ENCODE measurements around the gene LRRC42.

LRRC42 gene

DNA sequence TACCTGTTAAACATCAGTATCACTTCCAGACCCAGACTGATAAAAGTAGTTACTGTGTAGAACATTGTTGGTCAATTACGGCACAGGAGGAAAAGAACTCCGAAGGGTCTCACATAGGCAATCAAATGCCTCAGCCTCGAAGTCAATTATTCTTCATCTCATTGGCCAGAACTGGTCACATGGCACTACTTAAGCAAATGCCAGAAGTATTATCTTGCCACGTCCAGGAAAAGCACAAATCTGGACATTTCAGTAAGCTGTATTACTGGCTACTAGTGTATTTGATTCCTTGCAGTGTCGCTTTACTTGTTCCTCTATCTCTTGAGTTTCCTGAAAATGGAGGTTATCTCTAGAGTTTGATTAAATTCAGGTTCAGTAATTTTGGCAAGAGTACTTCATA is 27.8 kb upstream of the LRRC42 start:
- H3K4me1 ChIP-seq (ENCODE audit: control insufficient read depth, low read depth, low read length), result peaks cover 16% of the 10 kb centered on the region
- no peak overlapping the region for H3K27ac ChIP-seq (ENCODE audit: low read length)
- H3K9me3 ChIP-seq (ENCODE audit: control insufficient read depth, low read depth, low read length), result no peaks in the 10 kb centered on the region
- H3K36me3 ChIP-seq (ENCODE audit: control insufficient read depth, low read depth, low read length), result no peaks in the 10 kb centered on the region
- no peak overlapping the region for H3K4me3 ChIP-seq (ENCODE audit: low read length)
- no peak overlapping the region for H3K9ac ChIP-seq (ENCODE audit: low read length)
- no peaks in the 10 kb centered on the region for H3K27me3 ChIP-seq (ENCODE audit: control insufficient read depth, insufficient read depth, low read length)

DNA sequence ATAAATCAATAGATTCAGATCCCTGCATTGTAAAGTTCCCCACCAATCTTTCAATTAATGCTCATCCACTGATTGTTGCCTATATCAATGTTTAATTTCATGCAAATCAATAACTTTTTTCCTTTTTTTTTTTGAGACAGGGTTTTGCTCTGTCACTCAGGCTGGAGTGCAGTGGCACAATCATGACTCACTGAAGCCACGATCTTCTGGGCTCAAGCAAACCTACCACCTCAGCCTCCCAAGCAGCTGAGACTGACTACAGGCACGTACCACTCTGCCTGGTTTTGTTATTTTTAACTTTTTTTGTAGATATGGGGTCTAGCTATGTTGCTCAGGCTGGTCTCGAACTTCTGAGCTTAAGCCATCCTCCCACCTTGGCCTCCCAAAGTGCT is 26.5 kb upstream of the LRRC42 start:
- no peaks in the 10 kb centered on the region for H3K9me3 ChIP-seq (ENCODE audit: control insufficient read depth, low read depth, low read length)
- H3K36me3 ChIP-seq (ENCODE audit: control insufficient read depth, low read depth, low read length), result no peaks in the 10 kb centered on the region
- no peak overlapping the region for H3K27ac ChIP-seq (ENCODE audit: low read length)

DNA sequence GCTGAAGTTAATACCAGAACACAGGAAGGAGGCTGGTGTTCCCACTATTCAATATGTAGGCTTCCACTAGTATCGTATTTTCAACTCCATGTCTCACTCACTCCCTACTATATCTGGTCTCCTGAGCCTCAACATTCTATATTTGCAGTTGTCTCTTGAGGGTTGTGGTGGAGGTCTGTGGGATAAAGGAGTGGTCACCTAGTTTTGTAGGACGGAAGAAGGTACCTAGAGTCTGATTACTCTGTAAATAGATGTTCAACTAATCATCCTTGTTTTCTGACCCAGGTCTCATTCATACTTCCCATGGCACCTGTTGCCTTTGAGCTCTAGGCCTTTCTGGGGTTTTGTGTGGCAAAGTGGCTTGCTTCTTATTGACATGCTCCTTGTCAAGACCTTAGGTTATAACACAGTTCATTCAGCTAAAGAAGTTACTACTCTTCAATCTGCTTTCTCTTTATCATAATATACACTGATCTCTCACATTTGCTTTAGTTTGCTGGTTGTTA is 18.7 kb upstream of the LRRC42 start:
- H3K27me3 ChIP-seq (ENCODE audit: control insufficient read depth, insufficient read depth, low read length), result no peaks in the 10 kb centered on the region
- H3K36me3 ChIP-seq (ENCODE audit: control insufficient read depth, low read depth, low read length), result peaks cover 4% of the 10 kb centered on the region
- no peaks in the 10 kb centered on the region for H3K4me1 ChIP-seq (ENCODE audit: control insufficient read depth, low read depth, low read length)
- H3K4me3 ChIP-seq (ENCODE audit: low read length), result no peak overlapping the region
- H3K9me3 ChIP-seq (ENCODE audit: control insufficient read depth, low read depth, low read length), result no peaks in the 10 kb centered on the region
- H3K27ac ChIP-seq (ENCODE audit: low read length), result no peak overlapping the region
- H3K9ac ChIP-seq (ENCODE audit: low read length), result no peak overlapping the region

More for the DNA sequence above, 26.5 kb upstream of the LRRC42 start:
- Histone ChIP-seq H3K4me3 (ENCODE audit: low read length) (no peak overlapping the region), H3K9ac (ENCODE audit: low read length) (no peak overlapping the region), H3K27me3 (ENCODE audit: control insufficient read depth, insufficient read depth, low read length) (no peaks in the 10 kb centered on the region), H3K4me1 (ENCODE audit: control insufficient read depth, low read depth, low read length) (peaks cover 4% of the 10 kb centered on the region)

DNA sequence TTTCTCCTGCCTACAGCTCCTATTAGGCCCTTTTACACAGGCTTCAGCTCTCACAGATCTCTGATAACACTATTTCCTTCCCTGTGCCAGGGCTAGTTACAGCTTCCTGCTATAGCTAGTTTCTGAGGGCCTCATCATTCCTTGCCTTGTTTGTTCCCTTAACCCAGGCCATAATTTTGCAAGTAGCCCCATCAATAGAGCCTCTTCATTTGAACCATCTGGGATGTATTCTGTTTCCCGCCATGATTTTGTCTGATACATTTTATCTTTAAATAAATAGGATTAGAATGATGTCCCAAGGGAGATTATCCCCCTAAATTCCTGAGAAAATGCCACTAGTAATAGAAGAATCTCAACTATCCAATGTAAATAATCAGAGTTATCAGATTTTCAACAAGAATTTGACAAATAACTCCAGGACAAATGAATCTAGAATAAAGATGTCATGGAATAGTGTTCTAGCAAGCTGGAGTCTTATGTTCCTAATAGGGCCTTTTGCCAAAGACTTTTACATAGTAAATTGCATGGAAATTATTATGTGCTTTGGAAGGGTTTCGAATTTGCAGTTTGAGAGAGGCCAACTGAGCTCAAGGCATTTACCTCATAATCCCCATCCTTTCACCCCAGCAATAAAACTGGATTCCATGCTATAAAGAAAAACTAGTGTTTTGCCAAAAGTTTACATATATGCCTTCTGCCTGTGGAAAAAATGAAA is 16.7 kb upstream of the LRRC42 start:
- Histone ChIP-seq H3K27ac (ENCODE audit: low read length) (no peak overlapping the region), H3K36me3 (ENCODE audit: control insufficient read depth, low read depth, low read length) (peaks cover 4% of the 10 kb centered on the region), H3K9ac (ENCODE audit: low read length) (no peak overlapping the region), H3K9me3 (ENCODE audit: control insufficient read depth, low read depth, low read length) (peaks cover 3% of the 10 kb centered on the region), H3K27me3 (ENCODE audit: control insufficient read depth, insufficient read depth, low read length) (no peaks in the 10 kb centered on the region), H3K4me1 (ENCODE audit: control insufficient read depth, low read depth, low read length) (no peaks in the 10 kb centered on the region), H3K4me3 (ENCODE audit: low read length) (no peak overlapping the region)

DNA sequence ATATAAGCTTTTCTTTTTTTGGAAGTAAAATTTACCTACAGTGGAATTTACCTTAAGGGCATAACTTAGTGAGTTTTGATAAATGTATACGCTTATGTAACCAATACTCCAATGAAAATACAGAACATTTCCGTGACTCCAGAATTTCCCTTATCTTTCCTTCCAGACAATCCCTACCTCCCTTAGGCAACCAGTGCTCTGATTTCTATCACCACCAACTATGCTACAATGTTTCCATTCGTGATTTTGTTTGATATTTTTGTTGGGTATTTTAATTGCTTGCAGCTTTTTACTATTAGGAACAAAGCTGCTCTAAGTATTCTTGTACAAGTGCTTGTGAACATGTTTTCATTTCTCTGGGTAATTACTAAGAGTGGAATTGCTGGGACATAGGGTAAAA is 15.2 kb upstream of the LRRC42 start:
- Histone ChIP-seq H3K27ac (ENCODE audit: low read length) (no peak overlapping the region), H3K9ac (ENCODE audit: low read length) (no peak overlapping the region), H3K27me3 (ENCODE audit: control insufficient read depth, insufficient read depth, low read length) (no peaks in the 10 kb centered on the region), H3K4me1 (ENCODE audit: control insufficient read depth, low read depth, low read length) (no peaks in the 10 kb centered on the region), H3K4me3 (ENCODE audit: low read length) (no peak overlapping the region), H3K36me3 (ENCODE audit: control insufficient read depth, low read depth, low read length) (peaks cover 4% of the 10 kb centered on the region), H3K9me3 (ENCODE audit: control insufficient read depth, low read depth, low read length) (peaks cover 5% of the 10 kb centered on the region)

DNA sequence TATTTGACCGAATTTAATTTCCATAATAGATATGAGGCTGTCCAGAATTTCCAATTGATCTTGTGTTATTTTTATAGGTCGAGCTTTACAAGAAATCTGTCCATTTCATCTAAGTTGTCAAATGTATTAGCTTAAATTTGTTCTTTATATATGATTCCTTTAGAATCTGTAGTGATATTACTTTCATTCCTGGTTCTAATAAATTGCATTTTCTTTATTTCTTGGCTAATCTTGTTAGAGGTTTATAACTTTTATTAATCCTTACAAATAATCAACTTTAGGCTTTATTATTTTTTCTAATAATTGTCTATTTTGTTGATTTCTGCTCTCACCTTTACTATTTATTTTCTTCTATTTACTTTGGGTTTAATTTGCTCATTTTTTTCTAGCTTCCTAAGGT is 14.6 kb upstream of the LRRC42 start:
- Histone ChIP-seq H3K9ac (ENCODE audit: low read length) (no peak overlapping the region), H3K27ac (ENCODE audit: low read length) (no peak overlapping the region), H3K4me3 (ENCODE audit: low read length) (no peak overlapping the region), H3K4me1 (ENCODE audit: control insufficient read depth, low read depth, low read length) (no peaks in the 10 kb centered on the region), H3K9me3 (ENCODE audit: control insufficient read depth, low read depth, low read length) (peaks cover 5% of the 10 kb centered on the region), H3K27me3 (ENCODE audit: control insufficient read depth, insufficient read depth, low read length) (no peaks in the 10 kb centered on the region), H3K36me3 (ENCODE audit: control insufficient read depth, low read depth, low read length) (peaks cover 4% of the 10 kb centered on the region)

DNA sequence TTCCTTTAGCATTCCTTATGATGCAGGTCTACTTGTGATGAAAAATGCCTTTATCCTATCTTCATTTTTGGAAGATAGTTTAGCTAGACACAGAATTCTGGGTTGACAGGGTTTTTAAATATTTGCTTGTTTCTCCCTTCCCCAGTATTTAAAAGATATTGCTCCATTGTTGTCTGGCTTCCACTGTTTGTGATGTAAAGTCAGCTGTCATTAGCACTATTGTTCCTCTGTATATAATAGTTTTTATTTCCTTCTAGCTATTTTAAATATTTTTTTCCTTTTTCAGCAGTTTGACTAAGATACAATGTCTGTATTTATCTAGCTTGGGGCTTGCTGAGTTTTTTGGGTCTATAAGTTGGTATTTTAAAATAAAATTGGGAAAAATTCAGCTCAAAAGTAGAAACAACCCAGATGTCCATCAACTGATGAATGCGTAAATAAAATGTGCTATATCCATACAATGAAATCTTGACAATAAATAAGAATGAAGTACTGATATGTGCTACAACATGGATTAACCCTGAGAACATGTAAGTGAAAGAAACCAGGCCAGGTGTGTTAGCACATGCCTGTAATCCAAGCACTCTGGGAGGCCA is 11.9 kb upstream of the LRRC42 start:
- no peaks in the 10 kb centered on the region for H3K4me1 ChIP-seq (ENCODE audit: control insufficient read depth, low read depth, low read length)
- peaks cover 5% of the 10 kb centered on the region for H3K9me3 ChIP-seq (ENCODE audit: control insufficient read depth, low read depth, low read length)
- H3K9ac ChIP-seq (ENCODE audit: low read length), result no peak overlapping the region
- no peak overlapping the region for H3K27ac ChIP-seq (ENCODE audit: low read length)
- no peaks in the 10 kb centered on the region for H3K36me3 ChIP-seq (ENCODE audit: control insufficient read depth, low read depth, low read length)
- no peaks in the 10 kb centered on the region for H3K27me3 ChIP-seq (ENCODE audit: control insufficient read depth, insufficient read depth, low read length)
- H3K4me3 ChIP-seq (ENCODE audit: low read length), result no peak overlapping the region

DNA sequence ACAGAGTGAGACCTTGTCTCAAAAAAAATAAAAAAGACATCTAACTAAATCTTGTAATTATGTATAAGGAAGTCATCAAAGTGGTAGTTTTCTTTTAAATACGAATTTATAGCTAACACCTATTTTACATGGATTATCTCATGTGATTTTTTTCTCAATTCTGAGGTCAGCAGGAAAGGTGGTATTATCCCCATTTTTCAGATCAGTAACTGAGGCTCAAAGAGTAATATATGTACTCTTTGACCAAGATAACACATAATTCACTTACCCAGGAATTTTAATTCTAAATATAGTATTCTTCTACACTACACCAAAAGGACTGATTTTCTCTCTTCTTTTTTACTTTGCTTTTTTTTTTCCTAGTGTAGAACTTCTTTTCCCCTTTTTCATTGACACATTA is 9.7 kb upstream of the LRRC42 start:
- no peaks in the 10 kb centered on the region for H3K36me3 ChIP-seq (ENCODE audit: control insufficient read depth, low read depth, low read length)

DNA sequence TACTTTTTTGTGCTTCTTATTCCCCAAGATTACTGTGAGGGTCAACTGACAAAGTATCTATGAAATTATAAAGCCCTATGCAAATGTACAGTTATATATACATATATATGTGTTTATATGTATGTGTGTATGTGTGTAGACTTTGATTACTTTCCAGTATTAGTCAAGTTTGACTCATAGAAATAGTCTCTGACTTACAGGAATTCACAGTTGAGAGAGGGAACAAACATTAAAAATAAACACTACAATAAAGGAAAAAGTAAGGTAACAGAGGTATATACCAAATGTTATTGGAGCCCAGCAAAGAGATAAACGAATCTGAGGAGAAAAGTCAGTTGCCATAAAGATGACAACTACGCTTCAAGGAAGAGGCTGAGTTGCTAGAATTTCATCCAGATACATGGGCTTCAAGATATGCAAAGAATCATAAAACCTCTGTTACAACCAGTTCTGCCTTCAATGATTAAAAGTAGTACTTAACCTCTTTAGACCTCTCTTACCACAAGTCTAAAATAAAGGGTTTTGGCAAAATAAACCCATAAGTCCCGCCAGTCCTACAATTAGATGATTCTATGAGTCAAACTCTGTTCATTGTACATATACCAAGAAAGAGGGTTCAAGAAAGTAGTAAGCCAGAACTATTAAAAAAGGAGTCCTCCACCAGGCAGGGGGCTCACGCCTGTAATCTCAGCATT is 7.9 kb upstream of the LRRC42 start:
- H3K36me3 ChIP-seq (ENCODE audit: control insufficient read depth, low read depth, low read length), result no peaks in the 10 kb centered on the region
- H3K9ac ChIP-seq (ENCODE audit: low read length), result no peak overlapping the region
- H3K9me3 ChIP-seq (ENCODE audit: control insufficient read depth, low read depth, low read length), result peaks cover 5% of the 10 kb centered on the region
- H3K4me1 ChIP-seq (ENCODE audit: control insufficient read depth, low read depth, low read length), result peaks cover 7% of the 10 kb centered on the region
- H3K27ac ChIP-seq (ENCODE audit: low read length), result no peak overlapping the region
- H3K4me3 ChIP-seq (ENCODE audit: low read length), result no peak overlapping the region
- H3K27me3 ChIP-seq (ENCODE audit: control insufficient read depth, insufficient read depth, low read length), result no peaks in the 10 kb centered on the region

More for the DNA sequence above, 9.7 kb upstream of the LRRC42 start:
- Histone ChIP-seq H3K9ac (ENCODE audit: low read length) (no peak overlapping the region), H3K4me3 (ENCODE audit: low read length) (no peak overlapping the region), H3K27ac (ENCODE audit: low read length) (no peak overlapping the region), H3K4me1 (ENCODE audit: control insufficient read depth, low read depth, low read length) (no peaks in the 10 kb centered on the region), H3K9me3 (ENCODE audit: control insufficient read depth, low read depth, low read length) (peaks cover 5% of the 10 kb centered on the region), H3K27me3 (ENCODE audit: control insufficient read depth, insufficient read depth, low read length) (no peaks in the 10 kb centered on the region)

DNA sequence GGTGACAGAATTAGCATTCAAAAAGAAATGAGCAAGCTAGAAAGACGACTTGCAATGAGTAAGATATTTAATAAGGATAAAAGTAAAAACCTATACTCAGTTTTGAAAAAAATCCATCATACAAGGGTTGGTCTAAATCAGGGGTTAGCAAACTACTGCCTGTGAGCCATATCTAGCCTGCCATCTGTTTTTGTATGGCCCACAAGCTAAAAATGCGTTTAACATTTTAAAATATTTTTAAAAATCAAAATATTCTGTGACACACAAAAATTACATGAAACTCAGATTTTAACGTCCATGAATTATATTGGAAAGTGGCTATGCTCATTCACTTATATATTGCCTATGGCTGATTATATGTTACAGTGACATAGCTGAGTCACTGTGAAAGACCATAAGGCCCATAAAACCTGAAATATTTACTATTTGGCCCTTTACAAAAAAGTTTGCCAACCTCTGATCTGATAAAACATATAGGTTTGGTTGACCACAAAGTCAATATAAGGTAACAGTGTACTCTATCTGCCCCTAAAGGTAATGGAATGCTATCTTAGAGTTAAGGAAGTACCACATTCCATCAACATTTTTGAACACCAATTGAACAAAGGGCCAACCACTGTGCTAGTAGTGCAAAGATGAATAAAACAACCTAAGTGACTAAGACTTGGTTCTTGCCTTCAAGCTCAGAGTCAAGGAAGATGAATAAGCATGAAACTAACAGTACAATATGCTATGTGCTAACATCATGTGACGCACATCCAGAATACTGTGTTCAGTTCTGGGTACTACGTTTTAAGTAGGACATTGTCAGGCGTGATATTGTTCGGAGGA is 3.8 kb upstream of the LRRC42 start:
- Histone ChIP-seq H3K27ac (ENCODE audit: low read length) (no peak overlapping the region), H3K9ac (ENCODE audit: low read length) (no peak overlapping the region), H3K36me3 (ENCODE audit: control insufficient read depth, low read depth, low read length) (no peaks in the 10 kb centered on the region), H3K9me3 (ENCODE audit: control insufficient read depth, low read depth, low read length) (no peaks in the 10 kb centered on the region), H3K4me1 (ENCODE audit: control insufficient read depth, low read depth, low read length) (peaks cover 12% of the 10 kb centered on the region), H3K4me3 (ENCODE audit: low read length) (no peak overlapping the region), H3K27me3 (ENCODE audit: control insufficient read depth, insufficient read depth, low read length) (no peaks in the 10 kb centered on the region)

DNA sequence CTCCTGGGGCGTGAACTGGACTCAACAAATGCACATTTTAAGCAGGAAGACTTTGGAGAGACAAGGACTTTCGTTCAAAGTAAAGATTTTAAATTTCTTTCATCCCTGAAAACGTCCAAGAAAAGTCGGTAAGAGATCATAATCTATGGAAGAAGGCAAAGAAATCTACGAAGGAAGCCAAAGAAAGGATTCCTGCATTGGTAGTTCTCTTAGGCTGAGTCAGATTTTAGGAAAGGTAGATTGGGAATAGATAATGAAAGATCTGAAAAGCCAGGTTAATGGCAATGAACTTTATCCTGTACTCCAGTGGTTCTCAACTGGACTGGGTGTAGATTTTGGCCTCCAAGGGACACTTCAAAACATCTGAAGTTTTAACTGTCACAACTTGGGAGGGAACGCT is 3.1 kb upstream of the LRRC42 start:
- no peak overlapping the region for H3K27ac ChIP-seq (ENCODE audit: low read length)
- H3K36me3 ChIP-seq (ENCODE audit: control insufficient read depth, low read depth, low read length), result no peaks in the 10 kb centered on the region
- no peak overlapping the region for H3K9ac ChIP-seq (ENCODE audit: low read length)
- no peaks in the 10 kb centered on the region for H3K9me3 ChIP-seq (ENCODE audit: control insufficient read depth, low read depth, low read length)
- H3K27me3 ChIP-seq (ENCODE audit: control insufficient read depth, insufficient read depth, low read length), result no peaks in the 10 kb centered on the region
- peaks cover 12% of the 10 kb centered on the region for H3K4me1 ChIP-seq (ENCODE audit: control insufficient read depth, low read depth, low read length)
- H3K4me3 ChIP-seq (ENCODE audit: low read length), result no peak overlapping the region
